Mammary epithelial cell (primary cell): ENCODE results near the gene EFNB1.

Experiments
- CTCF ChIP-seq, 2 donors: IDR thresholded peaks in 1 of 2; conservative IDR thresholded peaks in 1 of 2; 2 replicates each; pipeline ENCODE4 v1.5.1; 2011 to 2012; ENCODE audit warnings: inconsistent platforms in 2 of 2, low read length in 2 of 2, mild to moderate bottlenecking in 2 of 2, control low read depth in 1 of 2, low read depth in 1 of 2; ENCODE audit not compliant: insufficient read depth in 1 of 2; ENCODE audit errors: extremely low read depth in 1 of 2
- EZH2 ChIP-seq: IDR thresholded peaks from 2 replicates; pipeline ENCODE4 v1.6.1; 2012; ENCODE audit warnings: low read length, inconsistent platforms, borderline replicate concordance

GRCh38 chrX:68844581-68844980, 15.8 kb downstream of the EFNB1 start:
- TF ChIP-seq CTCF (conservative IDR thresholded peaks at IDR 0.05 in 1 of 2, IDR thresholded peaks at IDR 0.05 in 1 of 2; ENCODE audit: extremely low read depth in 1 of 2, insufficient read depth in 1 of 2, low read depth in 1 of 2, low read length in 2 of 2) (no peak), EZH2 (no peak)
